Right renal pelvis (tissue), 4 donors: ENCODE results near the gene B4GALNT4. TPM values are rescaled to one million over a fixed set of nuclear protein-coding genes. Genes with fewer than 3 reads are reported as not detected.
"Not testable (repeated sequence)": the region's sequence is repeated elsewhere in the genome, so short reads cannot be mapped to it uniquely, and the experiment has no call there.

Experiments
- DNase-seq, 4 donors: peaks; one replicate each; pipeline ENCODE4 v3.0.0-alpha.2; 2013; ENCODE audit warnings: low read depth in 4 of 4, low spot score in 3 of 4, missing footprints in 1 of 4
- polyA plus RNA-seq, 4 donors: library from polyadenylated mRNA; unstranded; fragments of 120-200 nt; gene quantifications; one replicate each; pipeline ENCODE4 v1.2.1, GENCODE V29; 2013; ENCODE audit not compliant: insufficient read length in 4 of 4

Gene B4GALNT4
- polyA plus RNA-seq, 4 donors = 57.3 to 83.9 (median 61.4) TPM

GRCh38 chr11:387193-387793 is 18.0 kb downstream of the B4GALNT4 start:
- DNase-seq = no peak

- DNase-seq = not testable (repeated sequence)
These were observed 20.1 kb downstream of the B4GALNT4 start for GRCh38 chr11:389369-389768.

GRCh38 chr11:390175-390574 is 20.9 kb downstream of the B4GALNT4 start:
- no peak for DNase-seq

- no peak for DNase-seq
These were observed 22.1 kb downstream of the B4GALNT4 start for GRCh38 chr11:391117-392017.

- DNase-seq = no peak
These were observed 22.9 kb downstream of the B4GALNT4 start for GRCh38 chr11:392102-392777.

- DNase-seq = no peak
These were observed 24.1 kb downstream of the B4GALNT4 start for GRCh38 chr11:393219-394033.

GRCh38 chr11:394034-394857 is 24.9 kb downstream of the B4GALNT4 start, which contains the start of gene PKP3:
TSS of gene PKP3 (plus strand) at chr11:394209. CDS start at chr11:394293, 84 bp downstream.
- DNase-seq = no peak

GRCh38 chr11:394858-395655 is 25.8 kb downstream of the B4GALNT4 start:
- no peak for DNase-seq

- DNase-seq = no peak
These were observed 26.6 kb downstream of the B4GALNT4 start for GRCh38 chr11:395866-396265.

- no peak for DNase-seq
These were observed 27.2 kb downstream of the B4GALNT4 start for GRCh38 chr11:396511-396947.

GRCh38 chr11:396948-397548 is 27.7 kb downstream of the B4GALNT4 start:
- DNase-seq = no peak

- DNase-seq = no peak
These were observed 29.5 kb downstream of the B4GALNT4 start for GRCh38 chr11:398826-399225.

GRCh38 chr11:399731-400211 is 30.5 kb downstream of the B4GALNT4 start:
- DNase-seq = no peak

GRCh38 chr11:400241-400689 is 31.0 kb downstream of the B4GALNT4 start:
- no peak for DNase-seq

- DNase-seq = not testable (repeated sequence)
These were observed 31.9 kb downstream of the B4GALNT4 start for GRCh38 chr11:401196-401595.

- no peak for DNase-seq
These were observed 33.9 kb downstream of the B4GALNT4 start for GRCh38 chr11:403021-403760.

GRCh38 chr11:403761-404431 is 34.6 kb downstream of the B4GALNT4 start:
- no peak for DNase-seq
